OCI-LY3 (cell line): ENCODE data around the gene GKN2.

Source experiments
- CTCF ChIP-seq: fragments of 200-600, 300-600 bp; sonication (generic); IDR thresholded peaks from 2 replicates; pipeline ENCODE4 v1.5.1; 2014; ENCODE audit warnings: antibody characterized with exemption, low read length, low read depth
- EZH2phosphoT487 ChIP-seq: fragments of 200-600 bp; shearing (Covaris generic); IDR thresholded peaks from 2 replicates; pipeline ENCODE4 v1.6.1; 2018; ENCODE audit warnings: antibody characterized with exemption, mixed run types, low read depth

- TF ChIP-seq CTCF (no peak), EZH2phosphoT487 (no peak)
These were observed 15.5 kb upstream of the GKN2 start for GRCh38 chr2:68968221-68968620.
